ENCODE results near the gene CLIC6.

CLIC6 gene

GRCh38 chr21:34730194-34730593, 61.4 kb downstream of the CLIC6 start:
- DNase-seq: no peak

- DNase-seq: no peak
Measured at GRCh38 chr21:34730756-34731445, 62.1 kb downstream of the CLIC6 start.

GRCh38 chr21:34732388-34732821, 63.6 kb downstream of the CLIC6 start:
- no peak for DNase-seq

GRCh38 chr21:34733852-34734251, 65.1 kb downstream of the CLIC6 start:
- no peak for DNase-seq

GRCh38 chr21:34734696-34735095, 65.9 kb downstream of the CLIC6 start:
- DNase-seq: no peak

- DNase-seq: no peak
Measured at GRCh38 chr21:34736116-34736874, 67.5 kb downstream of the CLIC6 start.

- no peak for DNase-seq
Measured at GRCh38 chr21:34737115-34737514, 68.3 kb downstream of the CLIC6 start.

- no peak for DNase-seq
Measured at GRCh38 chr21:34740198-34740597, 71.4 kb downstream of the CLIC6 start.

- no peak for DNase-seq
Measured at GRCh38 chr21:34743285-34743684, 74.5 kb downstream of the CLIC6 start.

- DNase-seq: no peak
Measured at GRCh38 chr21:34743831-34744230, 75.0 kb downstream of the CLIC6 start.

- no peak for DNase-seq
Measured at GRCh38 chr21:34744801-34745200, 76.0 kb downstream of the CLIC6 start.

- peak; percentile 46 to 74 for DNase-seq
Measured at GRCh38 chr21:34745557-34746255, 76.9 kb downstream of the CLIC6 start.

GRCh38 chr21:34748862-34749261, 80.1 kb downstream of the CLIC6 start:
- DNase-seq: no peak

GRCh38 chr21:34754690-34755647, 86.2 kb downstream of the CLIC6 start:
- no peak for DNase-seq

GRCh38 chr21:34761758-34762330, 93.0 kb downstream of the CLIC6 start:
- DNase-seq: no peak

- no peak for DNase-seq
Measured at GRCh38 chr21:34762786-34763185, 94.0 kb downstream of the CLIC6 start.

GRCh38 chr21:34764715-34765284, 96.0 kb downstream of the CLIC6 start:
- no peak for DNase-seq

GRCh38 chr21:34765619-34766018, 96.8 kb downstream of the CLIC6 start:
- no peak for DNase-seq

- no peak for DNase-seq
Measured at GRCh38 chr21:34766862-34767261, 98.1 kb downstream of the CLIC6 start.
